Neural cell (in vitro differentiated cells): Measurements from ENCODE around the gene ARHGAP40.

ENCODE experiments used
- EP300 ChIP-seq: fragments of 450-650 bp; conservative IDR thresholded peaks from 2 replicates; pipeline ENCODE4 v1.6.1; 2014; ENCODE audit warnings: antibody characterized with exemption, mild to moderate bottlenecking, moderate library complexity; ENCODE audit not compliant: poor library complexity, severe bottlenecking
- EZH2 ChIP-seq: fragments of 200-600, 300-800 bp; shearing (Covaris generic), sonication (generic); IDR thresholded peaks from 2 replicates; pipeline ENCODE4 v1.6.1; 2014; ENCODE audit warnings: antibody characterized with exemption, low read length, borderline replicate concordance, mild to moderate bottlenecking; ENCODE audit not compliant: insufficient read depth, poor library complexity, severe bottlenecking
- MXI1 ChIP-seq: fragments of 450-650 bp; conservative IDR thresholded peaks from 2 replicates; pipeline ENCODE4 v1.6.1; 2014; ENCODE audit warnings: antibody characterized with exemption, mild to moderate bottlenecking; ENCODE audit not compliant: poor library complexity, severe bottlenecking
- POLR2AphosphoS5 ChIP-seq: IDR thresholded peaks from 2 replicates; pipeline ENCODE4 v1.6.1; 2012
- SMC3 ChIP-seq: fragments of 450-650 bp; conservative IDR thresholded peaks from 2 replicates; pipeline ENCODE4 v1.6.1; 2014; ENCODE audit warnings: antibody characterized with exemption, mild to moderate bottlenecking, moderate library complexity; ENCODE audit not compliant: poor library complexity
- TF ChIP-seq, protein P1 (sequence below): fragments of 450-650 bp; IDR thresholded peaks from 2 replicates; pipeline ENCODE4 v1.5.1; 2014; ENCODE audit warnings: antibody characterized with exemption, mild to moderate bottlenecking, moderate library complexity; ENCODE audit not compliant: poor library complexity, severe bottlenecking
- TF ChIP-seq, protein P2 (sequence below): IDR thresholded peaks from 2 replicates; pipeline ENCODE4 v1.6.1; 2012; ENCODE audit warnings: borderline replicate concordance

DNA sequence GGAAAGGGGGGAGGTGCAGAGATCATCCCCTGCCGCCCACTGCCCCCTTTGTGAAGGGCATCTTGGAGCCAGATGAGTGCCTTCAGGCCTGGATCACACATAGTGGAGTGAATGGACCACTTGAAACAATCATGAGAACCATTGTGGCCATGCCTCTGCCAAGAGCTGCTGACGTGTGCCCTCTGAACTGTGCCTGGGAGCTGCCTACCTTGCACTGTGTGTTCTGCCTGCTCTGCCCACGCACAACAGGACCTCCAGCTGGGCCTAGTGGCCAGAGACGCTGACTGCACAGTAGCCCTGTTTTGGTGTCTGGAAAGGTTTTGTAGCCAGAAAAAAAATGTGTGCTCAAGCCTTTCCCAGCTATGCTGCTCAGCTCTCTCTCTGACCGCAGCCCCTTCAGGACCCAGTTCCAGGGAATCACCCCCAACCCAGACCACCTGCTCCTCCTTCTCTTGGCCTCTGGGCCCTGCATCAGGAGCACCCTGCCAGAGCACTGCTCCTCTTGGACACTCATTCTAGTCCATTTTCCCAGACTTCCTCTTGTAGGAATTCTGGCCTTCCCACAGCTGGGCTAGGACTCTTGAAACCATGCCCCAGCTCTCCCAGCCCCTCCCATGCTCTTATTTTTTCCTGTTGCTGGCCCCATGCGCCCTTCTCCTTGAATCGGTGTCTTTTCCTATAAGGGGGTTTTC, 22.2 kb upstream of the ARHGAP40 start:
- TF ChIP-seq, protein P1, sequence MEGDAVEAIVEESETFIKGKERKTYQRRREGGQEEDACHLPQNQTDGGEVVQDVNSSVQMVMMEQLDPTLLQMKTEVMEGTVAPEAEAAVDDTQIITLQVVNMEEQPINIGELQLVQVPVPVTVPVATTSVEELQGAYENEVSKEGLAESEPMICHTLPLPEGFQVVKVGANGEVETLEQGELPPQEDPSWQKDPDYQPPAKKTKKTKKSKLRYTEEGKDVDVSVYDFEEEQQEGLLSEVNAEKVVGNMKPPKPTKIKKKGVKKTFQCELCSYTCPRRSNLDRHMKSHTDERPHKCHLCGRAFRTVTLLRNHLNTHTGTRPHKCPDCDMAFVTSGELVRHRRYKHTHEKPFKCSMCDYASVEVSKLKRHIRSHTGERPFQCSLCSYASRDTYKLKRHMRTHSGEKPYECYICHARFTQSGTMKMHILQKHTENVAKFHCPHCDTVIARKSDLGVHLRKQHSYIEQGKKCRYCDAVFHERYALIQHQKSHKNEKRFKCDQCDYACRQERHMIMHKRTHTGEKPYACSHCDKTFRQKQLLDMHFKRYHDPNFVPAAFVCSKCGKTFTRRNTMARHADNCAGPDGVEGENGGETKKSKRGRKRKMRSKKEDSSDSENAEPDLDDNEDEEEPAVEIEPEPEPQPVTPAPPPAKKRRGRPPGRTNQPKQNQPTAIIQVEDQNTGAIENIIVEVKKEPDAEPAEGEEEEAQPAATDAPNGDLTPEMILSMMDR, result no peak
- no peak for TF ChIP-seq EZH2
- TF ChIP-seq POLR2AphosphoS5, result no peak
- TF ChIP-seq, protein P2, sequence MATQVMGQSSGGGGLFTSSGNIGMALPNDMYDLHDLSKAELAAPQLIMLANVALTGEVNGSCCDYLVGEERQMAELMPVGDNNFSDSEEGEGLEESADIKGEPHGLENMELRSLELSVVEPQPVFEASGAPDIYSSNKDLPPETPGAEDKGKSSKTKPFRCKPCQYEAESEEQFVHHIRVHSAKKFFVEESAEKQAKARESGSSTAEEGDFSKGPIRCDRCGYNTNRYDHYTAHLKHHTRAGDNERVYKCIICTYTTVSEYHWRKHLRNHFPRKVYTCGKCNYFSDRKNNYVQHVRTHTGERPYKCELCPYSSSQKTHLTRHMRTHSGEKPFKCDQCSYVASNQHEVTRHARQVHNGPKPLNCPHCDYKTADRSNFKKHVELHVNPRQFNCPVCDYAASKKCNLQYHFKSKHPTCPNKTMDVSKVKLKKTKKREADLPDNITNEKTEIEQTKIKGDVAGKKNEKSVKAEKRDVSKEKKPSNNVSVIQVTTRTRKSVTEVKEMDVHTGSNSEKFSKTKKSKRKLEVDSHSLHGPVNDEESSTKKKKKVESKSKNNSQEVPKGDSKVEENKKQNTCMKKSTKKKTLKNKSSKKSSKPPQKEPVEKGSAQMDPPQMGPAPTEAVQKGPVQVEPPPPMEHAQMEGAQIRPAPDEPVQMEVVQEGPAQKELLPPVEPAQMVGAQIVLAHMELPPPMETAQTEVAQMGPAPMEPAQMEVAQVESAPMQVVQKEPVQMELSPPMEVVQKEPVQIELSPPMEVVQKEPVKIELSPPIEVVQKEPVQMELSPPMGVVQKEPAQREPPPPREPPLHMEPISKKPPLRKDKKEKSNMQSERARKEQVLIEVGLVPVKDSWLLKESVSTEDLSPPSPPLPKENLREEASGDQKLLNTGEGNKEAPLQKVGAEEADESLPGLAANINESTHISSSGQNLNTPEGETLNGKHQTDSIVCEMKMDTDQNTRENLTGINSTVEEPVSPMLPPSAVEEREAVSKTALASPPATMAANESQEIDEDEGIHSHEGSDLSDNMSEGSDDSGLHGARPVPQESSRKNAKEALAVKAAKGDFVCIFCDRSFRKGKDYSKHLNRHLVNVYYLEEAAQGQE, result no peak
- TF ChIP-seq SMC3, result no peak
- TF ChIP-seq MXI1, result no peak
- no peak for TF ChIP-seq EP300
